K562 (cell line): ENCODE data around the gene PPP3CB. TPM values are rescaled to one million over a fixed set of nuclear protein-coding genes. Genes with fewer than 3 reads are reported as not detected.

Experiments used
- AFF1 ChIP-seq, 2 experiments: fragments of 450-650 bp; IDR thresholded peaks; 2 replicates each; pipeline ENCODE4 v1.6.1; 2018; ENCODE audit warnings: mild to moderate bottlenecking in 2 of 2, low read depth in 1 of 2; ENCODE audit not compliant: partially characterized antibody in 2 of 2
- BCLAF1 ChIP-seq, 2 experiments: fragments of 450-650 bp in 1 of 2; IDR thresholded peaks; 2 replicates each; pipeline ENCODE4 v1.6.1; 2011 to 2017; ENCODE audit warnings: low read depth in 2 of 2, antibody characterized with exemption in 1 of 2, borderline replicate concordance in 1 of 2, low read length in 1 of 2, mild to moderate bottlenecking in 1 of 2, mixed read lengths in 1 of 2; ENCODE audit not compliant: control insufficient read depth in 1 of 2
- ESRRA ChIP-seq: fragments of 450-650 bp; IDR thresholded peaks from 2 replicates; pipeline ENCODE4 v1.6.1; 2014; ENCODE audit warnings: low read depth, mild to moderate bottlenecking, moderate library complexity, borderline replicate concordance
- ETS1 ChIP-seq: conservative IDR thresholded peaks from 2 replicates; pipeline ENCODE4 v1.6.1; 2011; ENCODE audit warnings: low read depth, mild to moderate bottlenecking, low read length; ENCODE audit not compliant: control insufficient read depth
- FOXK1 ChIP-seq: sonication (generic); formaldehyde crosslinking; IDR thresholded peaks from 2 replicates; pipeline ENCODE4 v1.8.0; 2022; ENCODE audit warnings: missing genetic modification reagents, mild to moderate bottlenecking, borderline replicate concordance
- GABPB1 ChIP-seq: sonication (generic); formaldehyde crosslinking; IDR thresholded peaks from 2 replicates; pipeline ENCODE4 v1.8.0; 2022; ENCODE audit warnings: mild to moderate bottlenecking, missing genetic modification reagents
- GMEB1 ChIP-seq: fragments of 250-450 bp; sonication (Bioruptor Pico); IDR thresholded peaks from 2 replicates; pipeline ENCODE4 v1.4.0; 2020; ENCODE audit warnings: mild to moderate bottlenecking
- NKRF ChIP-seq: fragments of 450-650 bp; IDR thresholded peaks from 2 replicates; pipeline ENCODE4 v1.6.1; 2016; ENCODE audit warnings: borderline replicate concordance
- POLR2AphosphoS5 ChIP-seq: IDR thresholded peaks from 2 replicates; pipeline ENCODE4 v1.6.1; 2011; ENCODE audit warnings: mild to moderate bottlenecking, low read depth, low read length, moderate library complexity; ENCODE audit not compliant: control insufficient read depth, insufficient read depth
- RBM22 ChIP-seq: fragments of 200-400 bp; formaldehyde crosslinking; IDR thresholded peaks from 2 replicates; pipeline ENCODE4 v1.6.1; 2018; ENCODE audit warnings: low read length, low read depth; ENCODE audit not compliant: poor library complexity, severe bottlenecking
- ZNF41 ChIP-seq: fragments of 250-450 bp; sonication (Bioruptor Pico); conservative IDR thresholded peaks from 2 replicates; pipeline ENCODE4 v1.4.0; 2020; ENCODE audit warnings: mild to moderate bottlenecking
- ZNF511 ChIP-seq: sonication (generic); formaldehyde crosslinking; IDR thresholded peaks from 2 replicates; pipeline ENCODE4 v1.8.0; 2022; ENCODE audit warnings: mild to moderate bottlenecking, missing genetic modification reagents
- polyA plus RNA-seq, 8 experiments: library from polyadenylated mRNA; depleted of rRNA in 4 of 8; stranded (reverse) in 5 of 8; unstranded in 3 of 8; fragments of >200 nt; fragmentation: Nextera tagmentation in 2 of 8; fragmentation: Illumina TruSeq in 1 of 8; extraction: Ambion mirVana in 2 of 8; extraction: Trizol in 1 of 8; gene quantifications; 2 replicates each; pipeline versions ENCODE4 v1.2.1 to v1.2.3, GENCODE V29; 2011 to 2014; ENCODE audit warnings: inconsistent platforms in 1 of 8, missing spikeins in 1 of 8
- total RNA-seq, 7 experiments: library from RNA; depleted of rRNA in 6 of 7; stranded (reverse); fragments of >200 nt in 6 of 7; fragmentation: Illumina TruSeq in 2 of 7; extraction: Trizol in 2 of 7; gene quantifications; 2 replicates each; pipeline versions ENCODE4 v1.2.1 to v1.2.3, GENCODE V29; 2011 to 2021; ENCODE audit warnings: low replicate concordance in 1 of 7

Gene PPP3CB
- total and polyA plus RNA-seq, 9 of the 15 experiments (the other 6 are each of a cell fraction or from before 2014, with no cell fraction given), result 9.6 to 27.6 (median 17.8) TPM

- TF ChIP-seq ZNF511, result no peak
- no peak for TF ChIP-seq GABPB1 (CRISPR knock-in tag)
- TF ChIP-seq ESRRA, result no peak
- no peak for TF ChIP-seq NKRF
- no peak for TF ChIP-seq FOXK1 (CRISPR knock-in tag)
- no peak for TF ChIP-seq POLR2AphosphoS5
- TF ChIP-seq AFF1 (IDR thresholded peaks at IDR 0.05; ENCODE audit: low read depth in 1 of 2, partially characterized antibody in 2 of 2), result peak in 1 of 2 experiments; percentile 65
- TF ChIP-seq GMEB1, result no peak
- TF ChIP-seq BCLAF1 (IDR thresholded peaks at IDR 0.05; ENCODE audit: borderline replicate concordance in 1 of 2, control insufficient read depth in 1 of 2, low read depth in 2 of 2, low read length in 1 of 2), result no peak
- no peak for TF ChIP-seq ZNF41
- TF ChIP-seq RBM22, result no peak
- TF ChIP-seq ETS1, result no peak
These were observed at the start of gene PPP3CB (continued) for GRCh38 chr10:73495884-73496674.
